SH-SY5Y (cell line): ENCODE measurements around the gene SCGB2B2.
A peak's percentile ranks its signal among the peaks of the same experiment; 100 is the strongest.

Experiments
- GATA2 ChIP-seq: IDR thresholded peaks from 2 replicates; pipeline ENCODE4 v1.6.1; 2011; ENCODE audit warnings: mild to moderate bottlenecking, low read depth, low read length
- GATA3 ChIP-seq: IDR thresholded peaks from 2 replicates; pipeline ENCODE4 v1.6.1; 2011; ENCODE audit warnings: low read depth, mild to moderate bottlenecking, low read length, moderate library complexity

Gene SCGB2B2

DNA sequence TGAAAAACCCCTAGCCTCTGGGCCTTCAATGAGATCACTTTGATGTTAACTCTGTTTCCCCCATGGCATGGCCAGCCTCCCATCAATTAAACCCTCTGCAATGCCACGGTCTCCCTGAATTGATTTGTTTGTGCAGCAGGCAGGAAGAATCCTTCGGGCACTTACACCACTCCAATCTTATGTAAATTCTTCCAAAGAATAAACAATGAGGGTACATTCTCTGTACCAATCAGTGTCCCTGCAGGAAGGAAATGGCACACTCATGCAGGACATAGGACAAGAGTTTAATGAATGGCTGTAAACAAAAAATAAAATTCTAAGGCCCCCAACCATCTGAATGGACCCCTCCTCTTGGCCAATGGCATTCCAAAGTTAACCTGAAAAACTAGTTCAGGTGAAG is 22.2 kb downstream of the SCGB2B2 start:
- TF ChIP-seq GATA2: no peak

DNA sequence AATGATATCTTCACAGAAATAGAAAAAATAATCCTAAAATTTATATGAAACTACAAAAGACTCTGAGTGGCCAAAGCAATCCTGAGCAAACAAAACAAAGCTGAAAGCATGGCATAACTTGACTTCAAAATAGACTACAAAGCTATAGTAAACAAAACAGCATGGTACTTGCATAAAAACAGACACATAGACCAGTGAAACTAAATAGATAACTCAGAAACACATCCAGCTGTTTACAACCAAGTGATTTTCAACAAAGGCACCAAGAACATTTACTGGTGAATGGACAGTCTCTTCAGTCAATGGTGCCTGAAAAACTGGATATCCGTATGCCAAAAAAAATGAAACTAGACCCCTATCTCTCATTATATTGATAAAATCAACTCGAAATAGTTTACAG is 25.2 kb downstream of the SCGB2B2 start:
- TF ChIP-seq GATA2 (no peak), GATA3 (no peak)

DNA sequence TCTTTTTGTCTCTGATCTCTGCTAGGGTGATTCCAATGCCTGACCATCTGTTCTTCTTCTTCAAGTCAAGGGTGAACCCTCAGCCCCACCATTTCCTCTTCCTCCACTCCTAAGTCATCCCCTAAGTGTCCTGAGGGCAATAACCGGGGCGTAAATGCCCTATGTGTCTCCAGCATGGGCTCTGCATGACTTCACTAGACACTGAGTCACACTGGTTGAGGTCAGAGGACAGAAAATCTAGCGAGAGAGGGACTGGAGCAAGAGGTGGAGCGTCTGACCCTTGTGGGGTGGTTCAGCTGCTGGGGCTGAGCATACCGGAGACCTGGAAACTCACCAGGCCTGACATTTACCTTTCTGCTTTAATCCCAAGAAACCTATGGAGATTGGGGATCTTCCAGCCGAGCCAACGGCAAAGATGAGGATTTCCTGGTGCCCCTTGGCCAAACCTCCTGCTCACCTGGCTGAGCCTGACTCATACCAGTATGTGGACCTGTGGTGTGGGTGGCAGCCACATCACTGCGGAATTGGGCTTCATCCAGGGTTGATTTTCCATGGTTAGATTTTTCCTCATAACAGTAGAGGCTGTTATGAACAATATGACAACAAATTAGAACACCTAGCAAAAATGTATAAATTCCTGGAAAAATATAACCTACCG is 26.9 kb downstream of the SCGB2B2 start:
- no peak for TF ChIP-seq GATA2
- no peak for TF ChIP-seq GATA3

DNA sequence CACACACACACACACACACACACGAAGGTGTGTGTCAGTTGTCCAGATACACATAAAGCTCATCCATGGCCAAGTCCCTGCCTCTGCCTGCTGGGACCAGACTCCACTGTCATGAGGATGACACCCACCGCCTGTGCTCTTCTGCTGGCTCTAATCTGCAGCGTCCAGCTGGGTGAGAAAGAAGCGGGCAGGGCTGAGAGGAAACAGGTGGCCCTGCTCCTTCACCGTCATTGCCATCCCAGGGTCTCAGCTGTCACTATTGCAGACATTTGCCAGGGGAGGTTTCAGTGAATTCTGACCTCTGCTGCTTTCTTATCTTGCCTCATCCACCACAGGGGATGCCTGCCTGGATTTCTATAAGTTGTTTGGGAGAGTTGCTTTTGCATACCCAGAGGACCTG is 31.4 kb downstream of the SCGB2B2 start:
- peak; percentile 93 for TF ChIP-seq GATA2
- TF ChIP-seq GATA3: peak; percentile 54

DNA sequence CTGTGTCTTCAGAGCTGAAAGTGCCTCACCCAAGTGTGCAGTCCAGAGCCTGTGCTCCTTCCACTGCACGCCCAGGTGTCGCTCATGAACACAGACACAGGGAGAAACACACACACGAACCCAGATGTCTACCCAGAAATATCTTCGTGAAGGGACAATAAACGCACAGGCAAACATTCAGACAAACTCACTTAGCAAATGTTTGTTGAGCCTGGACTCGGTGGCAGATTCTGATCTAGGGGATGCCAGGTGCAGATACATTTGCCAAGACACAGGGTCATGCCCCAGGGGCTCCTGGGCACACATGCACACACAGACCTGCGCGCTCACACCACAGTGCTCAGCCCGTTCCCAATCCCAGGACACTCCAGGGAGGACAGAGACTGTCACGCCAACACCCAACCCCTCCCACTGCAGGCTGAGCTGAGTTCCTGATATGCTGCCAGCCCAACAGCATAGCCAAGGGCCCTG is 31.9 kb downstream of the SCGB2B2 start:
- TF ChIP-seq GATA2 (peak; percentile 84), GATA3 (no peak)

DNA sequence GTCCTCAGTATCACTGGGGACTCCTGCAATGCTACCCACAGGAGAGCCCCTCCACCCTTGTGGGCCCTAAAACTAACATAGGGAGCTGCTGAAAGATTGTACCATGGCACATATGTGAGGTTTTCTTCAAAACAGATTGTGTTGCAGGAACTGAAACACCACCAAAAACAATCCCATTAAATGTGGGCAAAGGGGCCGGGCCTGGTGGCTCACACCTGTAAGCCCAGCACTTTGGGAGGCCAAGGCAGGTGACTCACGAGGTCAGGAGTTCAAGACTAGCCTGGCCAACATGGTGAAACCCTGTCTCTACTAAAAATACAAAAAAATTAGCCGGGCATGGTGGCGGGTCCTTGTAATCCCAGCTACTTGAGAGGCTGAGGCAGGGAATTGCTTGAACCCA is 34.7 kb downstream of the SCGB2B2 start:
- TF ChIP-seq GATA3 (no peak), GATA2 (no peak)

DNA sequence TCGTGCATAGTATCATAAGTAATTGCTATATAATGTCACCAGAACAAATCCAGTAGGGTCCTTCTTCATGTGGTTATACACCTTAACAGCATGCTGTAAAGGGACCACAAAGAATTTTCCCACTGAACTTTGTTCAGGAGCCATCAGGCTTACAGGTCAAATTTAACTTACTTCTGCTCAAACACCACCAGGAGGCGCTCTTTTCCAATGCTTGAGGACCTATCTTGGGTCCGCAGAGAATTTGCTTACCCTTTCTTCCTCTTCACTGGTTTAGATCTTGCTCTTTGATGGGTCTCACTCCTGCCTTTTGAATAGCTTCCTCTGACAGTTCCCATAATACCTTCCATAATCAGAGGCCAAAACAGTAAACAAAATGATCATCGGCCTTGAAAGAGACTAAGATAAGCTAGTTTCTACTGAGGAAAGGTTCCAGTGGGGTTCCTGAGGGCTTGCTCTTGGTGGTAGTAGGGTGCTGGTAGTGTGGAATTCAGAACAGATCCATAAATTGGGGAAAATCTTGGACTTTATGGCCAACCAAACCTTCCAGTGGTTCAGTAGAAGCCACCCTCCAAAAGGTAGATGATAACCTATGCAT is 37.4 kb downstream of the SCGB2B2 start:
- no peak for TF ChIP-seq GATA3
- TF ChIP-seq GATA2: no peak

DNA sequence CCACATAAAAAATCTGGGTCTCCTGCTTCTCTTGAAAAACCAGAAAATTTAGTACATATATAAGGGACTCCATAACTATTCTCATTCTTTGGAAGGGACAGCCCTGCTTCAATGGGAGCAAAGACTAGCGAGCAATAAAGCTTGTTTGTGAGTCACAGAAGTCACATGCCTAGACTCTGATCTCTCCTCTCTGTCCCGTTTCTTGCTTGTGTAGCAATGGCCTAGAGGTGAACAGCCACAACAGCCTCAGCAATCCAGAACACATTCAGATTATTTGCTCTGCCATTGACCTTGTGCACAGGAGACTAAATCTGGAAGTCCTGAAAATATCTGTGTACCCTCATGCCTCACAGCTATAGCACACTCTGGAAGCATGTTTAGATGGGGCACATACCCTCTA is 43.2 kb downstream of the SCGB2B2 start:
- TF ChIP-seq GATA2 (no peak), GATA3 (no peak)
